Measurements from ENCODE around the gene PCDHA6.

- TF ChIP-seq MAX (IDR thresholded peaks at IDR 0.05; ENCODE audit: low read depth, low read length), result no peak
- TF ChIP-seq CTCF (IDR thresholded peaks at IDR 0.05; ENCODE audit: low read depth, low read length), result no peak
These were observed 36.7 kb upstream of the PCDHA6 start for GRCh38 chr5:140791089-140791488.
